K562 (cell line): ENCODE data around the gene RNF187. TPM values are rescaled to one million over a fixed set of nuclear protein-coding genes. Genes with fewer than 3 reads are reported as not detected.

Experiments
- BACH1 ChIP-seq: fragments of 200-800 bp; sonication (Bioruptor generic); IDR thresholded peaks from 2 replicates; pipeline ENCODE4 v1.6.1; 2016; ENCODE audit warnings: missing genetic modification characterization, missing compliant biosample characterization
- CBFA2T3 ChIP-seq: fragments of 450-650 bp; IDR thresholded peaks from 2 replicates; pipeline ENCODE4 v1.6.1; 2017
- CHD1 ChIP-seq: fragments of 200-600 bp; sonication (generic); IDR thresholded peaks from one replicate; pipeline ENCODE4 v1.6.1; 2012; ENCODE audit warnings: mild to moderate bottlenecking, moderate library complexity, low read length, inconsistent platforms
- CTBP1 ChIP-seq: fragments of 450-650 bp; IDR thresholded peaks from 2 replicates; pipeline ENCODE4 v1.6.1; 2016; ENCODE audit warnings: borderline replicate concordance
- FOXJ2 ChIP-seq: fragments of 200-800 bp; sonication (Bioruptor generic); IDR thresholded peaks from 2 replicates; pipeline ENCODE4 v1.6.1; 2016; ENCODE audit warnings: missing genetic modification characterization, missing compliant biosample characterization
- GTF2E2 ChIP-seq: fragments of 200-800 bp; sonication (Bioruptor generic); IDR thresholded peaks from 2 replicates; pipeline ENCODE4 v1.6.1; 2016; ENCODE audit warnings: missing genetic modification characterization, missing compliant biosample characterization
- HDAC8 ChIP-seq: fragments of 450-650 bp; IDR thresholded peaks from 2 replicates; pipeline ENCODE4 v1.6.1; 2016; ENCODE audit warnings: mild to moderate bottlenecking, missing genetic modification characterization, moderate library complexity, missing compliant biosample characterization
- JUN ChIP-seq, 2 experiments: sonication (generic) in 1 of 2; formaldehyde crosslinking in 1 of 2; IDR thresholded peaks; 2 replicates each; pipeline versions ENCODE4 v1.6.1 to v1.8.0; 2012 to 2022; ENCODE audit warnings: borderline replicate concordance in 2 of 2, mild to moderate bottlenecking in 2 of 2, improper control_type of control experiment in 1 of 2, low read depth in 1 of 2, low read length in 1 of 2, missing genetic modification reagents in 1 of 2
- MCM5 ChIP-seq: fragments of 450-650 bp; IDR thresholded peaks from 2 replicates; pipeline ENCODE4 v1.6.1; 2016; ENCODE audit warnings: low read depth
- NCOA4 ChIP-seq: fragments of 450-650 bp; IDR thresholded peaks from 2 replicates; pipeline ENCODE4 v1.6.1; 2018; ENCODE audit warnings: mild to moderate bottlenecking; ENCODE audit not compliant: partially characterized antibody
- NELFE ChIP-seq: IDR thresholded peaks from 2 replicates; pipeline ENCODE4 v1.6.1; 2011; ENCODE audit warnings: mild to moderate bottlenecking; ENCODE audit not compliant: insufficient read depth, insufficient read length
- NR2C1 ChIP-seq, 2 experiments: fragments of 450-650 bp; IDR thresholded peaks; 2 replicates each; pipeline ENCODE4 v1.6.1; 2017; ENCODE audit warnings: mild to moderate bottlenecking in 2 of 2, antibody characterized with exemption in 1 of 2, inconsistent platforms in 1 of 2, missing compliant biosample characterization in 1 of 2, missing genetic modification characterization in 1 of 2
- PATZ1 ChIP-seq: fragments of 250-450 bp; sonication (Bioruptor Pico); IDR thresholded peaks from 2 replicates; pipeline ENCODE4 v1.5.0; 2020; ENCODE audit warnings: mild to moderate bottlenecking, borderline replicate concordance
- PHB ChIP-seq: fragments of 250-450 bp; sonication (Bioruptor Pico); IDR thresholded peaks from 2 replicates; pipeline ENCODE4 v1.5.0; 2021
- SAFB ChIP-seq: fragments of 200-400 bp; formaldehyde crosslinking; IDR thresholded peaks from 2 replicates; pipeline ENCODE4 v1.6.1; 2017; ENCODE audit warnings: low read depth, low read length, borderline replicate concordance
- SMAD3 ChIP-seq: fragments of 450-650 bp; formaldehyde crosslinking; conservative IDR thresholded peaks from 2 replicates; pipeline ENCODE4 v1.4.0; 2020; ENCODE audit warnings: mild to moderate bottlenecking
- SNRNP70 ChIP-seq: fragments of 200-400 bp; formaldehyde crosslinking; optimal IDR thresholded peaks from 2 replicates; pipeline ENCODE3; 2017; ENCODE audit warnings: low read depth, low read length
- TCF7 ChIP-seq: sonication (generic); IDR thresholded peaks from 2 replicates; pipeline ENCODE4 v1.6.1; 2016; ENCODE audit warnings: antibody characterized with exemption, borderline replicate concordance
- ZBED1 ChIP-seq: IDR thresholded peaks from 2 replicates; pipeline ENCODE4 v1.6.1; 2014
- ZNF174 ChIP-seq: fragments of 250-450 bp; sonication (Bioruptor Pico); IDR thresholded peaks from 2 replicates; pipeline ENCODE4 v1.4.0; 2020; ENCODE audit warnings: mild to moderate bottlenecking
- ZNF24 ChIP-seq: fragments of 450-650 bp; IDR thresholded peaks from 2 replicates; pipeline ENCODE4 v1.6.1; 2016
- ZNF3 ChIP-seq: fragments of 250-450 bp; sonication (Bioruptor Pico); IDR thresholded peaks from 2 replicates; pipeline ENCODE4 v1.5.0; 2021; ENCODE audit warnings: mild to moderate bottlenecking, moderate library complexity
- polyA plus RNA-seq, 8 experiments: library from polyadenylated mRNA; depleted of rRNA in 4 of 8; stranded (reverse) in 5 of 8; unstranded in 3 of 8; fragments of >200 nt; fragmentation: Nextera tagmentation in 2 of 8; fragmentation: Illumina TruSeq in 1 of 8; extraction: Ambion mirVana in 2 of 8; extraction: Trizol in 1 of 8; gene quantifications; 2 replicates each; pipeline versions ENCODE4 v1.2.1 to v1.2.3, GENCODE V29; 2011 to 2014; ENCODE audit warnings: inconsistent platforms in 1 of 8, missing spikeins in 1 of 8
- total RNA-seq, 7 experiments: library from RNA; depleted of rRNA in 6 of 7; stranded (reverse); fragments of >200 nt in 6 of 7; fragmentation: Illumina TruSeq in 2 of 7; extraction: Trizol in 2 of 7; gene quantifications; 2 replicates each; pipeline versions ENCODE4 v1.2.1 to v1.2.3, GENCODE V29; 2011 to 2021; ENCODE audit warnings: low replicate concordance in 1 of 7
- TF ChIP-seq, protein P1 (sequence below): sonication (generic); formaldehyde crosslinking; IDR thresholded peaks from 2 replicates; pipeline ENCODE4 v1.8.1; 2022; ENCODE audit warnings: missing genetic modification reagents
- TF ChIP-seq, protein P2 (sequence below): fragments of 250-450 bp; sonication (Bioruptor Pico); IDR thresholded peaks from 2 replicates; pipeline ENCODE4 v1.9.0; 2021; ENCODE audit warnings: mild to moderate bottlenecking, inconsistent platforms

Gene RNF187
- total and polyA plus RNA-seq, 9 of the 15 experiments (the other 6 are each of a cell fraction or from before 2014, with no cell fraction given) = 2.3 to 119 (median 41.9) TPM

DNA sequence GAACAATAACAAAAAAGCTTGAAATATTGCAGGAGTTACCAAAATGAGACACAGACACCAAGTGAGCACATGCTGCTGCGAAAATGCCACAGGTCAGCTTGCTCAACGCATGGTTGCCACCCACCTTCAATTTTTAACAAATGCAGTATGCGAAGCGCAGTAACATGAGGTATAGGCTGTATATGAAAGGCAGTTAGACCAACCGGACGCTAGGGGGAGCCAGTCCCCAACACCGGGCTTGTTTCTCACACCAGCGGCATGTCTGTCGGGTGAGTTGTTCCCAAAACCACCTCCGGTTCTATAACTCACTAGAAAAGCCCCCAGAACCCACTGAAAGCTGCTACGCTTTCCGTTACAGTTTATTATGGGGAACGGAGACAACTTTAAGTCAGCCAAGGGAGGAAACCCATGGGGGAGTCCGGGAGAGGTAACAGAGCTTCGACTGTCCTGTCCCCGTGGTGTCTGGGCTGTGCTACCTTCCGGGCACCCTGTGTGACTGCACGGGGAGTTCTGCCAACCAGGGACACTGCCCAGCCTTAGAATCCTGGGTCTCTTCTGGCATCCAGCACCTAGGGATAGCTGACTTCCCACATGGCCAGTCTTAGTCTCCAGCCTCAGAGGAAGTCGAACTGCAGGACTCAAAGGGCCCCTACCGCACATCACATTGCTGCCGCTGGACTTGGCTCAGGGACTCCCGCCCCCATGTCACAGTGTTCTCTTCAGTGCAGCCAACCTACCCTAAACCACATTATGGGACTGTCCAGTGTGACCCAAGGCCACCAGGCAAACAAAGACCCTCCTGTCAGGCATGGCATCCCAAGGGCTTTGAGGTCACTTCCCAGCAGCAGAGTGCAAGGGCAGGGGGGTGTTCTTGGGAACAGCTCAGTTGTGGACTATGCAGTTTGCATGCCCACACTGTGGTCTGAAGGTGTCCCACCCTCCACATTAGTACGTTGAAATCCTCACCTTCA is 14.0 kb downstream of the RNF187 start (continued):
- TF ChIP-seq, protein P1, sequence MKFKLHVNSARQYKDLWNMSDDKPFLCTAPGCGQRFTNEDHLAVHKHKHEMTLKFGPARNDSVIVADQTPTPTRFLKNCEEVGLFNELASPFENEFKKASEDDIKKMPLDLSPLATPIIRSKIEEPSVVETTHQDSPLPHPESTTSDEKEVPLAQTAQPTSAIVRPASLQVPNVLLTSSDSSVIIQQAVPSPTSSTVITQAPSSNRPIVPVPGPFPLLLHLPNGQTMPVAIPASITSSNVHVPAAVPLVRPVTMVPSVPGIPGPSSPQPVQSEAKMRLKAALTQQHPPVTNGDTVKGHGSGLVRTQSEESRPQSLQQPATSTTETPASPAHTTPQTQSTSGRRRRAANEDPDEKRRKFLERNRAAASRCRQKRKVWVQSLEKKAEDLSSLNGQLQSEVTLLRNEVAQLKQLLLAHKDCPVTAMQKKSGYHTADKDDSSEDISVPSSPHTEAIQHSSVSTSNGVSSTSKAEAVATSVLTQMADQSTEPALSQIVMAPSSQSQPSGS (CRISPR knock-in tag) = no peak
- TF ChIP-seq CTBP1 (peak; percentile 67), GTF2E2 (tag) (no peak), SMAD3 (no peak), BACH1 (tag) (no peak), HDAC8 (tag) (no peak), SNRNP70 (no peak), PATZ1 (CRISPR knock-in tag) (0 out of 2 replicates have a peak, but pooled peaks have one; percentile 34), ZNF3 (peak; percentile 75), PHB (CRISPR knock-in tag) (peak; percentile 75; the same call in 1 of the 2 replicates), FOXJ2 (no peak), ZNF24 (no peak; the same call in 1 of the 2 replicates), CBFA2T3 (no peak), NCOA4 (no peak), JUN (IDR thresholded peaks at IDR 0.05; ENCODE audit: borderline replicate concordance, low read depth, low read length) (0 out of 2 replicates have a peak, but pooled peaks have one; percentile 16), JUN (CRISPR knock-in tag; IDR thresholded peaks at IDR 0.05; ENCODE audit: borderline replicate concordance) (no peak), NELFE (no peak), NR2C1 (IDR thresholded peaks at IDR 0.05) (no peak), NR2C1 (tag; IDR thresholded peaks at IDR 0.05) (no peak), MCM5 (no peak), ZBED1 (peak; percentile 36; the same call in 1 of the 2 replicates), CHD1 (no peak), ZNF174 (CRISPR knock-in tag) (no peak), SAFB (no peak), TCF7 (no peak)
- TF ChIP-seq, protein P2, sequence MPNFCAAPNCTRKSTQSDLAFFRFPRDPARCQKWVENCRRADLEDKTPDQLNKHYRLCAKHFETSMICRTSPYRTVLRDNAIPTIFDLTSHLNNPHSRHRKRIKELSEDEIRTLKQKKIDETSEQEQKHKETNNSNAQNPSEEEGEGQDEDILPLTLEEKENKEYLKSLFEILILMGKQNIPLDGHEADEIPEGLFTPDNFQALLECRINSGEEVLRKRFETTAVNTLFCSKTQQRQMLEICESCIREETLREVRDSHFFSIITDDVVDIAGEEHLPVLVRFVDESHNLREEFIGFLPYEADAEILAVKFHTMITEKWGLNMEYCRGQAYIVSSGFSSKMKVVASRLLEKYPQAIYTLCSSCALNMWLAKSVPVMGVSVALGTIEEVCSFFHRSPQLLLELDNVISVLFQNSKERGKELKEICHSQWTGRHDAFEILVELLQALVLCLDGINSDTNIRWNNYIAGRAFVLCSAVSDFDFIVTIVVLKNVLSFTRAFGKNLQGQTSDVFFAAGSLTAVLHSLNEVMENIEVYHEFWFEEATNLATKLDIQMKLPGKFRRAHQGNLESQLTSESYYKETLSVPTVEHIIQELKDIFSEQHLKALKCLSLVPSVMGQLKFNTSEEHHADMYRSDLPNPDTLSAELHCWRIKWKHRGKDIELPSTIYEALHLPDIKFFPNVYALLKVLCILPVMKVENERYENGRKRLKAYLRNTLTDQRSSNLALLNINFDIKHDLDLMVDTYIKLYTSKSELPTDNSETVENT (CRISPR knock-in tag) = no peak
